Erythroblast (primary cell): ENCODE data around the gene CDK5RAP1.

Experiments
- GATA1 ChIP-seq: IDR thresholded peaks from 2 replicates; pipeline ENCODE4 v1.6.1; 2011; ENCODE audit warnings: low read depth, mild to moderate bottlenecking, control low read depth, low read length, moderate library complexity
- POLR2A ChIP-seq: IDR thresholded peaks from 2 replicates; pipeline ENCODE4 v1.6.1; 2011; ENCODE audit warnings: mild to moderate bottlenecking, low read length

DNA sequence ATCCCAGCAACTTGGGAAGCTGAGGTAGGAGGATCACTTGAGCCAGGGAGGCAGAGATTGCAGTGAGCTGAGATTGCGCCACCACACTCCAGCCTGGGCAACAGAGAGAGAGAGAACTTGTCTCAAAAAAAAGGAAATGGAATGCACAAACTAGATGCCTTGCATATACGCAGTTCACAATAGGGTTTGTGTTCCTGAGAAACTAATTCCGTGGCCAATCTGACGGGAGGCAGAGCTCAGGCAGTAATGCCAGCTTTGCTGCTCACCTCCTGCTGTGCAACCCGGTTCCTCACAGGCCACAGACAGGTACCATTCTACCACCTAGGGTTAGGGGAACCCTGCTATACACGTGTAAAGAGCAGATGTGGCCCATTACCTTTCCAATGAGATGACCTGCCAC is 1.4 kb downstream of the CDK5RAP1 start:
- no peak for TF ChIP-seq POLR2A
- no peak for TF ChIP-seq GATA1
